ENCODE measurements around the gene AKAP12.

Gene AKAP12

DNA sequence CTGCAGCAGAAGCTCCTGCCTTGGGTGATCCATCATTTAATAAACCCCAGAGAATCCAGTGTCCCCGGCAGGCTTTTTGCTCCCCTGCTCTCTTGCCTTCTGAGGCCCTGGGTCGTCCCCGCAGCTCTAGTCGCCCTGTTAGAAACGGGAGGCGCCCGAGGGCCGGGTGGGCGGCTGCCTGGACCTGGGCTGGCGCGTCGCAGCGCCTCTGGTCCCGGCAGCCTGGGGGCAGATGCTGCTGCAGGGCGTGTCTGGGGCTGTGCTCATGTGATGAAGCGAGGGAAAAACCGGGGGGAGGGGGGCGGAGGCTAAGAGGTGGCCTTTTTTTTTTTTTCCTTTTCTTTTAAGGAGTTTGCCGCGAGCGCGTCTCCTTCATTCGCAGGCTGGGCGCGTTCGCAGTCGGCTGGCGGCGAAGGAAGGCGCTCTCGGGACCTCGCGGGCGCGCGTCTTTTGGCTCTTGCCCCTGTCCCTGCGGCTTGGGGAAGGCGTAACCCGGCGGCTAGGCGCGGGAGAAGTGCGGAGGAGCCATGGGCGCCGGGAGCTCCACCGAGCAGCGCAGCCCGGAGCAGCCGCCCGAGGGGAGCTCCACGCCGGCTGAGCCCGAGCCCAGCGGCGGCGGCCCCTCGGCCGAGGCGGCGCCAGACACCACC, 394 bp downstream of the AKAP12 start:
- no peak for DNase-seq (ENCODE audit: low read depth)

DNA sequence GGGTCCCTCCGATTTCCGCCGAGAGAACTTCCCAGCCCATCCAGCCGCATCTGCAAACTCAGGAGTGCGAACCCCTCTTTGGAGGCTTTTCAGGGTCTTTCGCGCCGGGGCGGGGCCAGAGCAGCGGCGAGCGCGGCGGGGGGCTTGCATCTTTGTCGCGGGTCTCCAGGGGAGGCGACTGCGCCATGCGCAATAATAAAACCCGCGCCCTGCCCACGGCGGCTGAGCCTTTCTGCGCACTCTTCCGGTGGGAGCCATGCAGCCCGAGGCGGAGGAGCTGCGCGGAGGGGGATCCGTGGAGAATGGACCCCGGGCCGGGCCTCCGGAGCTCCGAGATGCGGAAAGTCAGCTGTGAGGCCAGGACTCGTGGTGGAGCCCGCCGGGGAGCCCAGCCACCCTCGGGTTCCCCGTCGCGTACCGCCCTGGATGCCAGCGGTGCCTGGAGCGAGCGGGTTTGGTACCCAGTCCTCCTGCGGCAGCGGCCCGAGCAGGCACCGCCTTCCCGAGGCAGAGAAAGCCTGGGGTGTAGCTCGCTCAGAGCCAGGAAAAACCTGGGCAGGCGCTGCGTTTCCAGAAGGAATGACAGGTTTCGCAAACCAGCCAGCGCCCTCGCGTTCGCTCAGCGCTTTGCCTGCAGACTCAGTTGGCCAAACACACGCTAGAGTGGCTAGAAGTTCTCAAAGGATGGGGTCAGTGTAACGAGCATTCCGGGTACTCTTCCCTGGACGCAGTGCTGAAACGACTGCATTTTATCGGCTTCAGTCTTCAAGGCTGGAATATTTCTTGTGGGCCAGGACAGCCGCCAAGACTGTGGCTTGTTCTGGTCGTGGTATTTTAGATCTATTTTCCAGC, 1.2 kb downstream of the AKAP12 start:
- no peak for DNase-seq (ENCODE audit: low read depth)

DNA sequence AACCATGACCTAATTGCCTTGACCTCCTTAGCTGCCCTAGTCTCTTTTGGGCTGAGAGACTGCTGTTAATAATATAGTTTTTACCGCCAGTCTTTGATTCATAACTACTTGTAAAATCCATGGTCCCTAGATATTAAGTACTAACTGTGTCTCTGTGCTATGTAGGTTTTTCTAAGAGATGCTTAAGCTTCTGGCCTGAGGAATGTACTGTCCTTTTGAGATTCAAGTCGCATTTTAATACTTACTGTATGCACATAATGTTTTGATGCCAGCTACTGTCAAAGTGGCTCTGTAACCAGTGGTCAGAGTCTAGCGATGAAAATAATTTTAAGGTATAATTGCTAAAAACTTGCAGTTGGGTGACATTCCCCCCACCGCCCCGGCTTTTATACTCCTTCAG, 2.1 kb downstream of the AKAP12 start:
- no peak for DNase-seq (ENCODE audit: low read depth)

DNA sequence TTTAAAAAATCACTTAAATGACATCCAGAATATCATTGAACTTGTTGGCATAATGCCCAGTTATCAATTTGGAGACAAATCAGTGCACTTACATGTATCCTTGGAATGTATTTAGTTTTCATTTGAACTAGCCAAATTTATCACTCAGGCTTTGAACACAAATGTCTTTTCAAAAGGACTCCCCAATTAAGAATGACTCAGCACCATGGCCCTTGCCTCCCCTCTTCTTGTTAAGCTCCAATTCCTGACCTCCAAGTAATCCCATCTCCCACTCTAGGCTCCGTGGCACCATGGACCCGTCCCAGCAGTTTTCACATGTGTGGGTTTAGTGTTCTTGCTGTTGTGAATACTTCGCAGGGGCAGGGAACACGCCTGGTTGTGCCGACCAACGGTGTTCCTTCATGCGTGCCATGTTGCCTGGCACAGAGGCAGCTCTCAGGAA, 2.7 kb downstream of the AKAP12 start:
- DNase-seq (ENCODE audit: low read depth): no peak

DNA sequence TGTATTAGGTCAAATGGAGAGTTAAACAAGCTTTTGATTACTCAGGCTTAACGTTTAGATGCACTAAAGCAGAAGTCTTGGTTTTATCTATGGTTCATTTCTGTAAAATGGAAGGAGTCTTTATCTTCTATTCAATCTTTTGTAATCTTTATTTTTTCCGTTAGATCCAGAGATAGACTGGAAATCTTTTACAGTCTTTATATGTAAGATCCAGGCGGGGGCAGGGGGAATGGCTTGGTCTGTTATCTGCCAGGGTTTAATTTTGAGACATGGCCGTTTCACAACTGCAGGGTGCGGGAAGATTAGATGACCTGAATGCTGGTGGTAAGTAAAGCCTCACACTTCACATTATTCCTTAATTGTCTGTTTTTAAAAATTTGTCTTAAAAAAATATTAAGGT, 3.7 kb downstream of the AKAP12 start:
- DNase-seq (ENCODE audit: low read depth): no peak

DNA sequence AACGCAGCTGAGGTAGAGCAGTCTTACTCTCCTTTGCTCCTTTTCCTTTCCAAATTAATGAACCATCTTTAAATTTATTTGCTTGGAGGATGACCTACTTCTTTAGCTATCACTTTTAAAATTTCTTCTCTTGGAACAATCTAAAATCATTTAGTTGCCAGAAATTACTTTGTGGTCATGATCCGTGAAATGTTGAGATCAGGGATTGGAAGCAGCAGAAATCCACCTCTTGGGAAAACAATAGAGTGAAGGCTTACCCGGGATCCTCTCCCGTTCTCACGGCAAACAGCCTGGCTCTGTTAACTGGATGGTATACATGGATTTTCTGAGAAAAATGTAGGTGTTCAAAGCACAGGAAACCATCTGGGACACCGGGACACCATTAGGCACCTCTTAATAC, 7.7 kb downstream of the AKAP12 start:
- DNase-seq (ENCODE audit: low read depth): no peak

DNA sequence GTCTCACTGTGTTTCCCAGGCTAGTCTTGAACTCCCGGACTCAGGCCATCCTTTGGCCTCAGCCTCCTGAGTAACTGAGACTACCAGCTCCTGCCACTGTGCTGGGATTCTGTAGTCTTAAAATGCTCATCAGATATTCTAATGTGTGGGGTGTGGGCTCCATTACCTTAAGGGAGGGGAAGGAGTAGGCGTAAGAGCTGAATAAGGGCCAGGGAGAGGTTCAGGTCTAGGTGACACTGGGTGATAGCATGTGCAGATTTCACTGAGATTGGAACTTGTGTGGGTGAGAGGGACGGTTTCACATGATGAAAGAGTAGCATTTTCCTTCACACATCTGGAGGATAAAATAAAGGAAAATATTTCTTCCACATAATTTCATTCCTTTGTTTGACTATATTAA, 8.5 kb downstream of the AKAP12 start:
- no peak for DNase-seq (ENCODE audit: low read depth)

DNA sequence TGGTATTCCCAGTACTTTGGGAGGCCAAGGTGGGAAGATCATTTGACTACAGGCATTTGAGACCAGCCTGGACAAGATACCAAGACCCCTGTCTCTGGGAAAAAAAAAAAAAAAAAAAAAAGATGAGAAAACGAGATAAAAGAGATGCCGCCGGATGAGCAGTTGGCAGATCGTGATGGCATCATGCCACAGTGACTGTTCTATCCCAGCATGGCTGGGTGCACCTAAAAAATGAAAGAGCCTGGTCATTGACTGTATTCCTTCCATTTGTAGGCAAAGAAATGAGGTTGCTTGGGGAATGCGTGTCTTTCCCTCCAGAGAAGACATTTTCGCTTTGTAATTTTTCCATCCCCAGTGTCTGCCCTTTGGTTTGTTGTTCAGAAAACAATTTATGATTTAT, 12.9 kb downstream of the AKAP12 start:
- DNase-seq (ENCODE audit: low read depth): no peak

DNA sequence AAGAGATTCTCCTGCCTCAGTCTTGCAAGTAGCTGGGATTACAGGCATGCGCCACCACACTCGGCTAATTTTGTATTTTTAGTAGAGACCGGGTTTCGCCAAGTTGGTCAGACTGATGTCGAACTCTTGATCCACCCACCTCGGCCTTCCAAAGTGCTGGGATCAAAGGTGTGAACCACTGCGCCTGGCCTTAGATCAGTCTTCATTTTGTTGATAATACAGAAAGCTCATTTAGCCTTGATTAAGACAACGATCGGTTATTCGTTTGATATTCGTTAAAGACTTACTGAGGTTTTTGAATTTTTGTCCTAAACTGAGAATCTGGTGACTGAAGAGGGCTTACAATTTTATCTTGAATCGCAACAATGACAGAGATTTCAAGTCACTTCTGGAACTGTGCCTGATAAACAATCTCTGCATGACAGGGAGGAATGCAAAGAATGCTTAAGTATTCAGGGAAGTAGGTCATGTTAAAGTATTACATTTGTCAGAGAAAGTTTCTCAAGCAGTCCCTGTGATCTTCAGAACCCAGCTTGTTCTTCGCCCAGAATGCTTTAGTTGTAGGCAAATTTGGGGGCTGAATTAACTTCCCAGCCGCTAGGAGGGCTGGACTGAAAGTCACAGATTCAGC, 14.8 kb downstream of the AKAP12 start:
- no peak for DNase-seq (ENCODE audit: low read depth)

DNA sequence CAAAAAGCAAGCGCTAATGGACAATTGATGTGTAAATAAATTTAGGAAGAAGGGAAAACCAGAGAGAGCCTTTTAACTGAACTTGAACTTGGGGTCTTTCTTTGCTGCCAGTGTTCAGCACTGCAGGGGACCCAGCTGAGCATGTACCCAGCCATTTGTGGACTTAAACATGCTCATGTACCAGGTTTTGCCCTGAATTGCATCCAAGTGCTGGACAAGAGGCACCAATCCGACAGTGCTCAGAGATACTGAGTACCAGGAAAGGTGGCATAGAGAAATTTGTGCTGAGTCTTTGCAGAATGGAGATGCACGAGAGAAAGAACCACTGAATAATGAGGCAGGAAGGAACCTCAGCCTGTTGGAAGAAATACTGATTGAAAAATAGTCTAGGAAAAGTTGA, 16.0 kb downstream of the AKAP12 start:
- no peak for DNase-seq (ENCODE audit: low read depth)

DNA sequence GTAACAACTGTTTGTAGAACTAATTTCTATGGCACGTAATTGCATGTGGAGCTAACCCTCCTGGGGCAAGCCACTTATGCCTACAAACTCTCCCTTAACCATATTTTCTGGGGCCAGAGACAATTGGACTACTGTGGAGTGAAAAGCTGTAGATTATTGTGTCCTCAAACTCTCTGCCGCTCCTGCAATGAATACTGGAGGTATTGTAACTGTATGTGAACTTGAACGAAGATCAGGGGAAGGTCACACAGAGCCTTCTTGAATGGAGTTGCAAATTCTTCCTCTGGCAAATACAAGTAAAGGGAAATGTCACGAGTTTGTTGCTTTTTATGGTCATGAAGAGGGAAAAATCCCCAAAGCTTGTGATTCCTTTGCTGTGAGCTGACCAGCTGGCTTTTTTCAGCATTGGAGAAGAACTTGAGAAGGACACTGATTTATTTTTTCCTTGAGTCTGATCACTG, 18.2 kb downstream of the AKAP12 start:
- no peak for DNase-seq (ENCODE audit: low read depth)

DNA sequence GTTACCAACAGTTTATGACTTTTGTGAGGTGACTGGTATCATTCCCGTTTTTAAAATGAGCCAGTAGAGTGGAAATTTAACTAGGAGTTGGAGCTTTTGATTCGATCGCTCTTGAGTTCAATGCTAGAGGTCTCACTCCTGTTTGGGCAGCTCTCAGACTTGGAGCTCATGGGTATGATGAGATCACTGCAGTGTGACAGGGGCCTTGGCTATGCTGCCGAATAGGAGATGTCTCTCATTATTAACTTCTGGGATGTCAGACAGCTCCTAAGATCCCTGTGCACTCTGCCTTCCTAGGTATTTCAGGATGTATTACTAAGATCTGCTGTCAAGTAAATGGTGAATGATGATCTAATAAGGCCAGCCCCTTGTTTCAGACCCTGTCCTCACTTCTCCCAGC, 20.4 kb downstream of the AKAP12 start:
- DNase-seq (ENCODE audit: low read depth): no peak

DNA sequence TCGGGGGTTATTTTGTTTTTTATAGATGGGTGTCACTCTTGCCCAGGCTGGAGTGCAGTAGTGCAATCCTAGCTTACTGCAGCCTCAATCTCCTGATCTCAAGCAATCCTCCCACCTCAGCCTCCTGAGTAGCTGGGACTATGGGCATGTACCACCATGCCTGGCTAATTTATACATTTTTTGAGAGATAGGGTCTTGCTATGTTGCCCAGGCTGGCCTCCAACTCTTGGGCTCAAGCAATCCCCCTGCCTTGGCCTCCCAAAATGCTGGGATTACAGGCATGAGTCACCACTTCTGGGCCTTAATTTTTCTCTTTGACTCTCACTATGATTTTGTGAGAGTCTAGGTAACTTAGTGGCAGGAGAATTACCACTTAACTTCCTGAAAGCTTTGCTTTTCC, 23.3 kb downstream of the AKAP12 start:
- DNase-seq (ENCODE audit: low read depth): no peak

DNA sequence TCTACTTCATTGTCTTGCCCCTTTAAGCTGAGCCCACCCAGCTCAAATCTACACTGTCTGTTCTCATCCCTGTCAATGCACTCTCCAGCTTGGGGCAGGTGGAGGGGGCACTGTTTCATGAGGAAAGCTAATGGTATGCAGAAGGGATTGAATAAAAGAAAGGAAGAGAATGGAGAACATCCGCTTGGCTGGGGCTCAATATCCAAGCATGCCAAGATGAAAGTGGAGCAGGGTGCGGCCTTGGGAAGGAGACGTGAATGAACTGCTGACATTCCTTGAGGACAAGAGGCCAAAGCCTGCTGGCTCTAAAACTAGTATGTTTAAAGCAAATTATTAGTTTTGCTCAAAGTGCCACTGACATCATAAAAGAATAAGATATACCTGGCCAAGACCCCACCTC, 24.2 kb downstream of the AKAP12 start:
- DNase-seq (ENCODE audit: low read depth): no peak

DNA sequence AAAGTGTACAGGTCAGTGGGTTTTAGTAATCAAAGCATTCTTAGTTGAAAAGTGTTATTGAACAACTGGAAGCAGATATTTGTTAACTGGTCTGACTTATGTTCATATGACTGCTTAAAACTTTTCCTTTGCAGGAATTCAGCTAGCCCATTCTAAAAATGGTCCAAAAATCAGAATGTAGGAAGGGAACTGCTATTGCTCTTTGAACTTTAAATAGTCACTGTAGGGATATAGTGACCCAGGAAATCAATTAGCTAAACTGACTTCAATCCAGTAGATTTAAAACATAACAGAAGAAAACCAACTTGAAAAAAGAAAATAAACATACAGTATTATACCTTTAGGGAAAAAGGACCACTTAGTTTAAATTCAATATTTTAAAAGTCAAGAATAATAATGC, 25.5 kb downstream of the AKAP12 start:
- no peak for DNase-seq (ENCODE audit: low read depth)

DNA sequence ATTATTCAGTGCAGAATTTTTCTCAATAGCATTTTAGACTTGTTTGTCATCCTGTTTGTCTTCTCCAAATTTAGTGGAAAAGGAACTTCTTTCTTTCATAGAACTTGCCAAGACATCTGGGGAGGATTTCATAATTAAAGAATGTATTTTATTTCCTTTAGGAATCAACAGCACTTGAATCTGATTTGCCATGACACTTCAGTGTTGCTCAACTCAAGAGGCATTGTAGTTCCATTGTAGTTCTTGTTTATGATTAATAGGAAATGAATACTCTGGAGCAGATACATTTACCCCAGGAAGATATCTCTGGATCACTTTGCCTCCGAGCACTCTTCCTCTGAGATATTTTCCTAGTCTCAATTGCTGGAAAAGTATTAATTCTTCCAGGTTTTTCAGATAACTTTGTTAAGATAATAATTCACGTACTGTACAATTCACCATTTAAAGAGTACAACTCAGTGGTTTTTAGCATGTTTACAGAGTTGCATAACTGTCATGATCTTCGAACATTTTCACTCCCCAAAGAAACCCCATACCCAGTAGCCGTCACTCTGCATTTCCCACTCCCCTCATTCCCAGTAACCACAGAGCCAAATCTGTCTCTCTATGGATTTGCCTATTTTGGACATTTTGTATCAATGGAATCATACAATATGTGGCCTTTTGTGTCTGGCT, 29.7 kb downstream of the AKAP12 start:
- no peak for DNase-seq (ENCODE audit: low read depth)

DNA sequence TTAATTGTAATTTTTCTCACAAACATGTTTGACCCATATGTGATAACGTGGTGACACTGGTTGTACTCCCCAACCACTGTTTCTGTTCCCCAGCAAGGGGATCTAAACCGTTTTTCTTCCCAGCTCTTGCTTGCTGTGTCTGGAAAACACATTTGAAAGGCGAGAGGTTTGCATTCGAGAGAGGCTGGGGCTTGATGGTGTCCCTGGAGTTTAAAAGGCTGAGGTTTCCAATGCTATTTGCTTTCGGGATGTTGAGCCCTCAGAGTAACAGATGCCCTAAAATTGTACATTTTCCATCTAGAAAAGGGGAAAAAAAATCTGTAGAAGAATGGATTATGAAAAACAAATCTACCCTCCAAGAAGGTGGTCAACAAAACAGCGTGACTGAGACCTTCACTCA, 35.4 kb downstream of the AKAP12 start:
- no peak for DNase-seq (ENCODE audit: low read depth)

DNA sequence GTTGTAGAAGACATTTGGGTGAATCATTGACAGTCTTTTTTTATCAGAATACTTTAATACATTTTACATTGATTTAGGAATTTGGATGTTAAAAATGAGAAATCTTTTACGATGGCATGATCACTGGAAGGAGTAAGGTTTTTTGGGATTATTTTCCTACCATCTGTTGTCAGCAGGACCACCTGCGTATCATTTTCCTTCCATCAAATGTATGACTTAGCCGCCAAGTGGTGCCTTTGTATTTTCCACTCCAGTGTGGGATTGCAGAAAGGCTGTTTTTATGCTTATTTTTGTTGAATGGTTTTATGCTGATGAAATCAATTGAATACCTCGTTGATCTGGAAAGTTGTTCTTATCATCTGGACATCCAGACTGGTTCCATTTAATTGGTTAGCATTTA, 35.8 kb downstream of the AKAP12 start:
- DNase-seq (ENCODE audit: low read depth): no peak

DNA sequence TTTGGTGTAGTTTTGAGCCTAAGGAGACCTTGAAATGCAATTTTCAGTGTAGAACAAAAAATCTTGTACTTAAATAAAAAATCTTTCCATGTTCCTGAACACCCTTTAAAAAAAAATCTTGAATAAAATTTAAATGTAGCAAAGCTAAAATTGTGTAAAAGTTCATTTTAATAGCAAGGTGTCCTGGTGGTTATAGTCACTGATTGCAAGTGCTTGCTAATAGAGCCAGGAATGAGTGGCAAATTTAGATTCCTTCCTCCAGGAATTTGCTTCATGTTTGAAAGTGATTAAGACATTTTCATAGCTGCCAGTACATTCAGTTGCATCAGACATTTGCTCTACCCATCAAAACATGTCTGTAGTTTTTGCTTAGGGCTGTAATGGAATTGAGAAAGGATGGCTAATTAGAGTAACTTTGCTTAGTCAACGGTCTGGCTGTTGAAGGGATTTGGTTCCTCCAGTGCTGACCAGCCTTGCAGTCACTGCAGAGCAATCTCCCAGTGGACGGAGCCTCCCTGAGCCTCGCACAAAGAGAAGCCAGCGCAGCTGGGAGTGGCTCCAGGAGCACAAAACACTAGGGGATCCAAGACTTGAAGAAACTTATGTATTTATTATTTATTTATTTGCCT, 36.5 kb downstream of the AKAP12 start:
- DNase-seq (ENCODE audit: low read depth): no peak

DNA sequence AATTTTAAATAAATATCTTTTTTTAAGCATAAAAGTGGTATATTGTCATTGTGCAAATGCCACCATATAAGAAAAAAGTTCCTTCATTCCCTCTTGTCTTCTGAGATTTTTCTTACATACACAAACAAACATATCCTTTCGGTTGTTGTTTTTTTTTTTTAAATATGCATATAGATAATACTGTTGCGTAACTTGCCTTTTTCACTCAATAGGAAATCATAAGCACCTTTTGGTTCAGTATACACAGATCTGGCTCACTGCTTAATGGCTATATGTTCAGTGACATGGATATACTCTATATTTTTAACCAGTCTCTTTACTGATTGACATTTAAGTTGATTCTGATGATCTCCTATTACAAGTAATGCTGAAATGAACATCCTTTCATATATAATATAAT, 40.1 kb downstream of the AKAP12 start:
- no peak for DNase-seq (ENCODE audit: low read depth)

DNA sequence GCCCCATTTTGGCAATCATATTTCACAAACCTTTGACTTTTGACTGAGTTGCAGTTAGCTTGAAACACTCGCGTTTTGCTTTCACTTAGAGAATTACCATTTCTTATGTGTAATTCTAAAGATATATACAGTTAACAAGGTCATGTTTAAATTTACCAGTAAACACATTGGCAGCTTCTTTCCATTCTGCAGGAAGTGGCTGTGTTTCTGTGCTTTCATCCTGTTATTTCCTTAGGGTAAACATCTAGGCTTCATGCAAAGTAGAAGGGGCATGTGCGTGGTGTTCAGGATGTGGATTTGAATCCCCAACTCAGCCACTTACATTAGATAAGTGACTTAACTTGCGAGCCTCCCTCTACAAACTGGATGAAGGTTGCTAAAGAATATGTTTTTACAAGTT, 41.1 kb downstream of the AKAP12 start:
- DNase-seq (ENCODE audit: low read depth): no peak

DNA sequence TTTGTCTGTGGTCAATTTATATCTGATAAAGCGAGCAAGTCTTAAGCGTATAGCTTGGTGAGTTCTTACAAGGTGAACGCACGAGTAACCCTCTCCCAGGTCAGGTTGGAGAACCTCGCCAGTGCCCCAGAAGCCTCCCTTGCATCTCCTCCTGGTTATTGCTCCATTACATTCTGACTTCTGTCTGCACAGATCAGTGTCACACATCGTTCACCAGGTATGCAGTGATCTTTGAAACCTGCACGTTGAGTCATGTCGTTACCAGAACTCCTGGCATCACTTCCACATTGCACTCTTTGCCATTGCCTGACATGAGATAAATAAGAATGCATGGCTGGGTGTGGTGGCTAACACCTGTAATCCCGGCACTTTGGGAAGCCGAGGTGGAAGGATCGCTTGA, 44.2 kb downstream of the AKAP12 start:
- no peak for DNase-seq (ENCODE audit: low read depth)
